MCF 10A (cell line): ENCODE results near the gene NRG3. TPM values are rescaled to one million over a fixed set of nuclear protein-coding genes. Genes with fewer than 3 reads are reported as not detected.

Experiments
- BruUV-seq: library from RNA; stranded (reverse); fragments of 400-500 nt; replicated peaks from 2 replicates; lab custom pipeline; 2021; lab: Mats Ljungman, UMichigan
- CTCF ChIA-PET: fragments of 300-600 bp; sonication (Branson Sonifier 250); formaldehyde crosslinking; extraction: SDS; loops from one replicate; lab custom pipeline; 2021; ENCODE audit warnings: antibody characterized with exemption, inconsistent platforms; lab: Yijun Ruan, JAX
- POLR2A ChIA-PET: fragments of 300-600, 350-650 bp; sonication (Branson Sonifier 250); formaldehyde crosslinking; extraction: SDS; loops from one replicate; lab custom pipeline; 2020; ENCODE audit warnings: antibody characterized with exemption, inconsistent platforms; lab: Yijun Ruan, JAX
- DNase-seq: peaks from one replicate; pipeline ENCODE4 v3.0.0-alpha.2; 2018; ENCODE audit not compliant: unreplicated experiment
- H3K27ac Mint-ChIP-seq: one replicate; pipeline ENCODE4 v1.8.0; 2022; ENCODE audit warnings: mild to moderate bottlenecking, low read depth, mixed read lengths; ENCODE audit not compliant: unreplicated experiment
- H3K27me3 Mint-ChIP-seq: one replicate; pipeline ENCODE4 v1.8.0; 2022; ENCODE audit warnings: mixed read lengths; ENCODE audit not compliant: insufficient read depth, unreplicated experiment
- H3K36me3 Mint-ChIP-seq: one replicate; pipeline ENCODE4 v1.8.0; 2022; ENCODE audit warnings: mild to moderate bottlenecking, moderate library complexity, mixed read lengths; ENCODE audit not compliant: insufficient read depth, unreplicated experiment
- H3K4me1 Mint-ChIP-seq: one replicate; pipeline ENCODE4 v1.8.0; 2022; ENCODE audit warnings: mixed read lengths; ENCODE audit not compliant: insufficient read depth, unreplicated experiment
- H3K4me3 Mint-ChIP-seq: one replicate; pipeline ENCODE4 v1.8.0; 2022; ENCODE audit warnings: mild to moderate bottlenecking, moderate library complexity, mixed read lengths; ENCODE audit not compliant: unreplicated experiment
- H3K9me3 Mint-ChIP-seq: one replicate; pipeline ENCODE4 v1.8.0; 2022; ENCODE audit warnings: mixed read lengths; ENCODE audit not compliant: unreplicated experiment
- intact Hi-C: fragments of 100-400 bp; cut with micrococcal nuclease; formaldehyde crosslinking; loops from 2 replicates; pipeline ENCODE4 v1.14.1; 2022
- total RNA-seq: library from RNA; stranded (reverse); gene quantifications from 2 replicates; pipeline ENCODE4 v1.2.3, GENCODE V29; 2022
- TF ChIP-seq, protein P1 (sequence below): fragments of 200-600 bp; IDR thresholded peaks from one replicate; pipeline ENCODE4 v1.8.0; 2022; ENCODE audit warnings: antibody characterized with exemption, mild to moderate bottlenecking; ENCODE audit not compliant: unreplicated experiment

Gene NRG3
- total RNA-seq, 1 experiment from 2014 or later, result not detected

DNA sequence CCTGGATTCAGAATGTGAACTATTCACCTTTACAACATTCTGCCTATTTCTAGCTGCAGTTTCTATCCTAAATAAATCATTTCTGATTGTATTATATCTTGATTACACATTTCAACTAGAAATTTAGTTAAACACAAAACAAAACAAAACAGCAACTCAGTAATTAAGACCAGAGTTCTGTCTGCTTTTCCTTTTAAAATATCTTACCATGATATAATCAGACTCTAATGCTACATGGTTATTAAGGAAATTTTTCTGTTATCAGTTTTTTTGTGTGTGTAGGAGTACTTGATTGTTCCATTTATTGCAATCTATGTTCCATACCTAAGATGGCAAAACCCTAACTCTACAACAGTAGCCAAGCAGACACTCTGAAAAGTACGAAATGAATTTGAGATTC, 663.3 kb downstream of the NRG3 start:
- DNase-seq, result no peak
- intact Hi-C loops, result no loop called here
- POLR2A ChIA-PET, result interaction anchor here (1.0 kb wide), 1 partner anchor 9 kb away, joined by 3 read pairs; no protein-coding TSS in a partner anchor
- no peak overlapping the region for H3K27ac Mint-ChIP-seq
- TF ChIP-seq, protein P1, sequence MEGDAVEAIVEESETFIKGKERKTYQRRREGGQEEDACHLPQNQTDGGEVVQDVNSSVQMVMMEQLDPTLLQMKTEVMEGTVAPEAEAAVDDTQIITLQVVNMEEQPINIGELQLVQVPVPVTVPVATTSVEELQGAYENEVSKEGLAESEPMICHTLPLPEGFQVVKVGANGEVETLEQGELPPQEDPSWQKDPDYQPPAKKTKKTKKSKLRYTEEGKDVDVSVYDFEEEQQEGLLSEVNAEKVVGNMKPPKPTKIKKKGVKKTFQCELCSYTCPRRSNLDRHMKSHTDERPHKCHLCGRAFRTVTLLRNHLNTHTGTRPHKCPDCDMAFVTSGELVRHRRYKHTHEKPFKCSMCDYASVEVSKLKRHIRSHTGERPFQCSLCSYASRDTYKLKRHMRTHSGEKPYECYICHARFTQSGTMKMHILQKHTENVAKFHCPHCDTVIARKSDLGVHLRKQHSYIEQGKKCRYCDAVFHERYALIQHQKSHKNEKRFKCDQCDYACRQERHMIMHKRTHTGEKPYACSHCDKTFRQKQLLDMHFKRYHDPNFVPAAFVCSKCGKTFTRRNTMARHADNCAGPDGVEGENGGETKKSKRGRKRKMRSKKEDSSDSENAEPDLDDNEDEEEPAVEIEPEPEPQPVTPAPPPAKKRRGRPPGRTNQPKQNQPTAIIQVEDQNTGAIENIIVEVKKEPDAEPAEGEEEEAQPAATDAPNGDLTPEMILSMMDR, result no peak
- H3K4me1 Mint-ChIP-seq, result no peaks in the 10 kb centered on the region
- no TSS peak for BruUV-seq
- no peaks in the 10 kb centered on the region for H3K9me3 Mint-ChIP-seq
- CTCF ChIA-PET, result interaction anchor here (0.8 kb wide), 1 partner anchor 29 kb away, joined by 5 read pairs; no protein-coding TSS in a partner anchor
- H3K36me3 Mint-ChIP-seq, result no peaks in the 10 kb centered on the region
- H3K27me3 Mint-ChIP-seq, result no peaks in the 10 kb centered on the region
- no peak overlapping the region for H3K4me3 Mint-ChIP-seq

DNA sequence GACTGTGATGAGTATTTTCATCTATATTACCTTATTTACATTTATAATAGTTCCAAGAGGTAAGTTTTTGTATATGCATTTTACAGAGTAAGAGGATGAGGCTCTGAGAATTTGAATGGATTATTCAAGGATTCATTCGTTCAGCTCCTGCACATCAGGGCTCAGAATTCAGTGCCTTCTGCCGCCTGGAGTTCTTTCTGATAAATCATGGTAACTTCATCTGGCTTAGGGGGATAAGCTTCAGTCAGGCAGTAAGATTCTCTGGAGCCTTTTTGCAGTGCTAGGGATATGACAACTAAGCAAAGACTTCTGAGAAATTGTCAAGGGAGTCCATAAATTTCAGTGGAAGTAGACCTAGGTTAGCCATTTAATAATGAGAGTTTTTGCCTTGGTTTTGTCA, 668.6 kb downstream of the NRG3 start:
- Mint-ChIP-seq H3K4me1 (no peaks in the 10 kb centered on the region), H3K4me3 (no peak overlapping the region), H3K36me3 (no peaks in the 10 kb centered on the region), H3K9me3 (no peaks in the 10 kb centered on the region), H3K27me3 (no peaks in the 10 kb centered on the region), H3K27ac (no peak overlapping the region)
- POLR2A ChIA-PET, result interaction anchor here (0.6 kb wide), 1 partner anchor 1553 kb away, joined by 3 read pairs; no protein-coding TSS in a partner anchor
- intact Hi-C loops, result no loop called here
- TF ChIP-seq, protein P1, result no peak
- no TSS peak for BruUV-seq
- CTCF ChIA-PET, result no interaction called here
- no peak for DNase-seq

- no TSS peak for BruUV-seq
- no peaks in the 10 kb centered on the region for H3K9me3 Mint-ChIP-seq
- CTCF ChIA-PET, result no interaction called here
- H3K4me1 Mint-ChIP-seq, result no peaks in the 10 kb centered on the region
- no peak overlapping the region for H3K4me3 Mint-ChIP-seq
- H3K27me3 Mint-ChIP-seq, result no peaks in the 10 kb centered on the region
- no peaks in the 10 kb centered on the region for H3K36me3 Mint-ChIP-seq
- H3K27ac Mint-ChIP-seq, result no peak overlapping the region
- intact Hi-C loops, result no loop called here
- no peak for DNase-seq
- POLR2A ChIA-PET, result interaction anchor here (0.7 kb wide), 1 partner anchor 1311 kb away, joined by 3 read pairs; no protein-coding TSS in a partner anchor
- TF ChIP-seq, protein P1, result no peak
These were observed 669.4 kb downstream of the NRG3 start for GRCh38 chr10:82544377-82544776.

DNA sequence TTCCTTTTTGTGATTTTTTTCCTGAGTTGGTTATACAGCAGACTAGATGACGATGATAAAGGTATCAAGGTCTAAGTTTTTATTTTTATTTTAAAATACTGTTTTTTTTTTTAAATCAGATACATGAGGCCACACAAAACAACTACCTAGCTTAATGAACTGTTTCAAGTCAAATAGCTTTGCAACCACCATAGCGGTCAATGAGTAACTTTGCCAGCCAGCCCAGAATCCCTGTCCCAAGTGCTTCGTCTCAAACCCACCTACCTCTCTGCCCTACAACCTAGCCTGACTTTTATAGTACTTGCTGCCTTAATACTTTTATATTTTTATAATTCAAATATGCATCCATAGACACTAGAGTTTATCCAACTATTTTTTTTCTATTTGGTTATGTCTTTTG, 676.5 kb downstream of the NRG3 start:
- Mint-ChIP-seq H3K27me3 (no peaks in the 10 kb centered on the region), H3K9me3 (no peaks in the 10 kb centered on the region), H3K4me1 (no peaks in the 10 kb centered on the region), H3K4me3 (no peak overlapping the region), H3K36me3 (no peaks in the 10 kb centered on the region), H3K27ac (no peak overlapping the region)
- CTCF ChIA-PET, result no interaction called here
- TF ChIP-seq, protein P1, result no peak
- BruUV-seq, result no TSS peak
- POLR2A ChIA-PET, result interaction anchor here (0.6 kb wide), 1 partner anchor 1897 kb away, joined by 3 read pairs; no protein-coding TSS in a partner anchor
- intact Hi-C loops, result no loop called here
- no peak for DNase-seq
